HCT116 (cell line): ENCODE results near the gene FADD. TPM values are rescaled to one million over a fixed set of nuclear protein-coding genes. Genes with fewer than 3 reads are reported as not detected.

ENCODE experiments used
- ATAC-seq: fragments of 200-7000 bp; cut with Tn5 transposase; 2 replicates; pipeline ENCODE4 v1.9.1; 2020; ENCODE audit warnings: mild to moderate bottlenecking, moderate library complexity
- BruUV-seq: library from RNA; stranded (reverse); fragments of 400-500 nt; replicated peaks from 2 replicates; lab custom pipeline; 2021; lab: Mats Ljungman, UMichigan
- CTCF ChIA-PET: fragments of 300-600 bp; sonication (Branson Sonifier 250); formaldehyde crosslinking; loops from one replicate; lab custom pipeline; 2021; ENCODE audit warnings: antibody characterized with exemption; lab: Charles Lee
- POLR2A ChIA-PET: fragments of 300-600, 350-600 bp; sonication (Branson Sonifier 250); formaldehyde crosslinking; loops from one replicate; lab custom pipeline; 2021; ENCODE audit warnings: antibody characterized with exemption; lab: Charles Lee
- RAD21 ChIA-PET, 2 experiments: fragments of 300-600 bp; sonication (Branson Sonifier 250); formaldehyde crosslinking; loops; one replicate each; lab custom pipeline; 2023; ENCODE audit warnings: low total read pairs in 2 of 2; ENCODE audit not compliant: uncharacterized antibody in 2 of 2, unreplicated experiment in 2 of 2, low non-redundant PET in 1 of 2; lab: Charles Lee
- DNase-seq: peaks from one replicate; pipeline ENCODE4 v3.0.0-alpha.2; 2010; ENCODE audit warnings: low read depth, low spot score
- H2AFZ ChIP-seq: fragments of 200-600 bp; shearing (Covaris generic), sonication (generic); 2 replicates; pipeline ENCODE4 v1.6.1; 2017; ENCODE audit warnings: low read depth, mixed run types, mixed read lengths, antibody characterized with exemption, low read length; ENCODE audit not compliant: poor library complexity, severe bottlenecking
- H3K27ac ChIP-seq: 2 replicates; pipeline ENCODE4 v1.5.1; 2012; ENCODE audit warnings: low read depth, low read length
- H3K27me3 ChIP-seq: fragments of 200-600 bp; sonication (generic); 2 replicates; pipeline ENCODE4 v1.6.1; 2016; ENCODE audit warnings: mixed run types, low read length, mixed read lengths; ENCODE audit not compliant: insufficient read depth
- H3K36me3 ChIP-seq, 2 experiments: fragments of 200-500 bp in 1 of 2; fragments of 200-600 bp in 1 of 2; sonication (Bioruptor generic) in 1 of 2; sonication (generic) in 1 of 2; 2 replicates each; pipeline versions ENCODE4 v1.5.1 to v1.6.1; 2014 to 2016; ENCODE audit warnings: low read length in 2 of 2, inconsistent platforms in 1 of 2, mixed read lengths in 1 of 2, mixed run types in 1 of 2; ENCODE audit not compliant: insufficient read depth in 2 of 2, control insufficient read depth in 1 of 2
- H3K4me1 ChIP-seq, 2 experiments: fragments of 200-600 bp in 1 of 2; sonication (generic) in 1 of 2; 2 replicates each; pipeline versions ENCODE4 v1.5.1 to v1.6.1; 2012 to 2017; ENCODE audit warnings: low read length in 2 of 2, inconsistent platforms in 1 of 2, mild to moderate bottlenecking in 1 of 2, mixed read lengths in 1 of 2, mixed run types in 1 of 2, moderate library complexity in 1 of 2; ENCODE audit not compliant: insufficient read depth in 2 of 2, control insufficient read depth in 1 of 2
- H3K4me2 ChIP-seq: fragments of 200-600 bp; sonication (generic); 2 replicates; pipeline ENCODE4 v1.6.1; 2017; ENCODE audit warnings: mixed run types, low read length, mixed read lengths
- H3K4me3 ChIP-seq, 2 experiments: fragments of 200-600 bp in 1 of 2; sonication (generic) in 1 of 2; replicated peaks in 1 of 2; 2 replicates each; pipeline ENCODE4 v1.5.1; 2011 to 2016; ENCODE audit warnings: low read length in 2 of 2, control low read depth in 1 of 2, low read depth in 1 of 2, mild to moderate bottlenecking in 1 of 2, mixed read lengths in 1 of 2, mixed run types in 1 of 2
- H3K79me2 ChIP-seq: fragments of 200-600 bp; sonication (generic); 2 replicates; pipeline ENCODE4 v1.6.1; 2017; ENCODE audit warnings: mild to moderate bottlenecking, mixed run types, low read length, moderate library complexity, mixed read lengths; ENCODE audit not compliant: insufficient read depth
- H3K9ac ChIP-seq: fragments of 200-600 bp; sonication (generic); 2 replicates; pipeline ENCODE4 v1.6.1; 2016; ENCODE audit warnings: low read length, mixed read lengths
- H3K9me2 ChIP-seq: fragments of 200-600 bp; sonication (generic), shearing (Covaris generic); 2 replicates; pipeline ENCODE4 v1.6.1; 2017; ENCODE audit warnings: mixed run types, mild to moderate bottlenecking, moderate library complexity; ENCODE audit not compliant: insufficient read depth
- H3K9me3 ChIP-seq, 2 experiments: fragments of 200-500 bp in 1 of 2; fragments of 200-600 bp in 1 of 2; sonication (Bioruptor generic) in 1 of 2; sonication (generic) in 1 of 2; 2 replicates each; pipeline ENCODE4 v1.6.1; 2014 to 2017; ENCODE audit warnings: low read length in 2 of 2, mixed read lengths in 2 of 2, inconsistent platforms in 1 of 2, low read depth in 1 of 2, mild to moderate bottlenecking in 1 of 2, mixed run types in 1 of 2, moderate library complexity in 1 of 2; ENCODE audit not compliant: control insufficient read depth in 1 of 2, insufficient read depth in 1 of 2
- H4K20me1 ChIP-seq: fragments of 200-600 bp; sonication (generic), shearing (Covaris generic); 2 replicates; pipeline ENCODE4 v1.6.1; 2017; ENCODE audit warnings: mixed run types, mild to moderate bottlenecking, moderate library complexity; ENCODE audit not compliant: insufficient read depth
- ATF3 ChIP-seq: IDR thresholded peaks from 2 replicates; pipeline ENCODE4 v1.6.1; 2012
- CTCF ChIP-seq, 3 experiments: fragments of 200-600 bp in 1 of 3; sonication (generic) in 1 of 3; IDR thresholded peaks in 2 of 3; conservative IDR thresholded peaks in 1 of 3; 2 replicates each; pipeline ENCODE4 v1.5.1; 2012 to 2017; ENCODE audit warnings: low read depth in 2 of 3, low read length in 2 of 3, antibody characterized with exemption in 1 of 3, borderline replicate concordance in 1 of 3, control low read depth in 1 of 3, mild to moderate bottlenecking in 1 of 3, mixed read lengths in 1 of 3, mixed run types in 1 of 3, moderate library complexity in 1 of 3; ENCODE audit not compliant: insufficient read depth in 1 of 3
- ELF1 ChIP-seq: IDR thresholded peaks from 2 replicates; pipeline ENCODE4 v1.6.1; 2012; ENCODE audit warnings: low read depth, borderline replicate concordance
- EZH2phosphoT487 ChIP-seq: fragments of 200-600 bp; IDR thresholded peaks from 2 replicates; pipeline ENCODE4 v1.6.1; 2018; ENCODE audit warnings: antibody characterized with exemption, borderline replicate concordance
- FOSL1 ChIP-seq: IDR thresholded peaks from 2 replicates; pipeline ENCODE4 v1.6.1; 2012; ENCODE audit warnings: low read depth
- POLR2A ChIP-seq: IDR thresholded peaks from 2 replicates; pipeline ENCODE4 v1.7.0; 2011; ENCODE audit warnings: borderline replicate concordance; ENCODE audit not compliant: insufficient read depth, insufficient read length; ENCODE audit errors: extremely low read depth
- POLR2AphosphoS5 ChIP-seq: IDR thresholded peaks from 2 replicates; pipeline ENCODE4 v1.6.1; 2011; ENCODE audit warnings: mild to moderate bottlenecking, low read depth, low read length, moderate library complexity
- RAD21 ChIP-seq: IDR thresholded peaks from 2 replicates; pipeline ENCODE4 v1.6.1; 2012; ENCODE audit warnings: low read depth, mild to moderate bottlenecking
- SIN3A ChIP-seq: IDR thresholded peaks from 2 replicates; pipeline ENCODE4 v1.6.1; 2012; ENCODE audit warnings: low read depth
- SP1 ChIP-seq: IDR thresholded peaks from 2 replicates; pipeline ENCODE4 v1.6.1; 2012; ENCODE audit warnings: low read depth
- TCF7L2 ChIP-seq: IDR thresholded peaks from 2 replicates; pipeline ENCODE4 v1.7.0; 2011; ENCODE audit warnings: borderline replicate concordance, inconsistent platforms; ENCODE audit not compliant: insufficient read depth, insufficient read length; ENCODE audit errors: extremely low read depth
- YY1 ChIP-seq: IDR thresholded peaks from 2 replicates; pipeline ENCODE4 v1.6.1; 2011; ENCODE audit warnings: low read length, low read depth, moderate library complexity, mild to moderate bottlenecking; ENCODE audit not compliant: insufficient replicate concordance; ENCODE audit errors: extremely low read depth
- ZFX ChIP-seq: fragments of 450-650 bp; IDR thresholded peaks from 2 replicates; pipeline ENCODE4 v1.6.1; 2017
- ZNF274 ChIP-seq: fragments of 200-500 bp; sonication (Bioruptor generic); IDR thresholded peaks from 2 replicates; pipeline ENCODE4 v1.6.1; 2014; ENCODE audit warnings: mild to moderate bottlenecking, low read depth, low read length, inconsistent platforms
- intact Hi-C: fragments of 100-400 bp; cut with micrococcal nuclease; formaldehyde crosslinking; loops from 2 replicates; pipeline ENCODE4 v1.10.0; 2022
- total RNA-seq: library from RNA; stranded (reverse); gene quantifications from one replicate; pipeline ENCODE4 v1.2.1, GENCODE V29; 2021; ENCODE audit not compliant: unreplicated experiment
- TF ChIP-seq, protein P1 (sequence below): IDR thresholded peaks from 2 replicates; pipeline ENCODE4 v1.6.1; 2011; ENCODE audit warnings: mild to moderate bottlenecking, low read length, moderate library complexity; ENCODE audit not compliant: insufficient replicate concordance; ENCODE audit errors: extremely low read depth

Gene FADD
- total RNA-seq, 1 experiment from 2014 or later, result 26.7 TPM

- intact Hi-C loops, result no loop called here
- peak overlapping the region; percentile 7; the same call in 1 of the 2 replicates for H3K4me2 ChIP-seq
- ChIA-PET RAD21 (no interaction called here), POLR2A (no interaction called here), CTCF (no interaction called here)
- no peak for ATAC-seq
- H3K36me3 ChIP-seq, result no peaks in the 10 kb centered on the region
- no peaks in the 10 kb centered on the region for H4K20me1 ChIP-seq
- peaks cover 0 to 23% of the 10 kb centered on the region in 2 experiments; a peak in 2 of 4 replicates for H3K4me1 ChIP-seq
- H3K27me3 ChIP-seq, result no peaks in the 10 kb centered on the region
- no peak overlapping the region for H3K4me3 ChIP-seq
- DNase-seq, result no peak
- no peak overlapping the region for H2AFZ ChIP-seq
- H3K79me2 ChIP-seq, result no peaks in the 10 kb centered on the region
- no TSS peak for BruUV-seq
- TF ChIP-seq EZH2phosphoT487 (no peak), ZNF274 (no peak), SP1 (no peak), POLR2AphosphoS5 (no peak), ELF1 (no peak)
- H3K27ac ChIP-seq, result no peak overlapping the region
- no peaks in the 10 kb centered on the region for H3K9me2 ChIP-seq
- H3K9ac ChIP-seq, result no peak overlapping the region
- no peaks in the 10 kb centered on the region for H3K9me3 ChIP-seq
Measured at GRCh38 chr11:70247042-70247709, 44.1 kb downstream of the FADD start.

DNA sequence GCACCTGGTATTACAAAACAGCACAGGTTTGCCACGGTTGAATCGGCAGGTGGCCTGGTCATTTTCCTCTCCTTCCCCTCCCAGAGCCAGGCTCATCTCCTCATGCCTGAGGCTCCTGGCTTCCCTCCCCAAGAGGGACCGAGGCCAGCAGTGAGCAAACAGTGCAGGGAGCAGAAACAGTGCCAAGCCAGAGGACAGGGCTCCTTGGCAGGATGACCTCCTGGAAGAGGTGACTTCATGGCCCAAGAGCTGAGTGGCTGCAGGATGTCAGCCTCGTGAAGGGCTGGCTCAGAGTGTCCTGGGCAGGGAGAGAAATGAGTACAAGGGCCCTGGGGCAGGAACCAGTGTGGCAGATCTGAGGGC lies 44.6 kb downstream of the FADD start:
- H3K4me3 ChIP-seq, result no peak overlapping the region
- no peaks in the 10 kb centered on the region for H3K9me2 ChIP-seq
- ChIA-PET RAD21 (no interaction called here), POLR2A (no interaction called here), CTCF (no interaction called here)
- H3K27ac ChIP-seq, result no peak overlapping the region
- H3K9ac ChIP-seq, result no peak overlapping the region
- no peak for TF ChIP-seq TCF7L2
- no peak for TF ChIP-seq CTCF (IDR thresholded peaks at IDR 0.05 in 2 of 3, conservative IDR thresholded peaks at IDR 0.05 in 1 of 3; ENCODE audit: borderline replicate concordance in 1 of 3, insufficient read depth in 1 of 3, low read depth in 2 of 3, low read length in 2 of 3)
- no peak for TF ChIP-seq RAD21
- no peak for TF ChIP-seq FOSL1
- TF ChIP-seq POLR2AphosphoS5, result no peak
- no peak for TF ChIP-seq ZFX
- no peak for TF ChIP-seq POLR2A
- TF ChIP-seq ELF1, result no peak
- TF ChIP-seq ZNF274, result no peak
- TF ChIP-seq SIN3A, result no peak
- TF ChIP-seq ATF3, result no peak
- TF ChIP-seq, protein P1, sequence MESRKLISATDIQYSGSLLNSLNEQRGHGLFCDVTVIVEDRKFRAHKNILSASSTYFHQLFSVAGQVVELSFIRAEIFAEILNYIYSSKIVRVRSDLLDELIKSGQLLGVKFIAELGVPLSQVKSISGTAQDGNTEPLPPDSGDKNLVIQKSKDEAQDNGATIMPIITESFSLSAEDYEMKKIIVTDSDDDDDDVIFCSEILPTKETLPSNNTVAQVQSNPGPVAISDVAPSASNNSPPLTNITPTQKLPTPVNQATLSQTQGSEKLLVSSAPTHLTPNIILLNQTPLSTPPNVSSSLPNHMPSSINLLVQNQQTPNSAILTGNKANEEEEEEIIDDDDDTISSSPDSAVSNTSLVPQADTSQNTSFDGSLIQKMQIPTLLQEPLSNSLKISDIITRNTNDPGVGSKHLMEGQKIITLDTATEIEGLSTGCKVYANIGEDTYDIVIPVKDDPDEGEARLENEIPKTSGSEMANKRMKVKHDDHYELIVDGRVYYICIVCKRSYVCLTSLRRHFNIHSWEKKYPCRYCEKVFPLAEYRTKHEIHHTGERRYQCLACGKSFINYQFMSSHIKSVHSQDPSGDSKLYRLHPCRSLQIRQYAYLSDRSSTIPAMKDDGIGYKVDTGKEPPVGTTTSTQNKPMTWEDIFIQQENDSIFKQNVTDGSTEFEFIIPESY, result no peak
- TF ChIP-seq YY1, result no peak
- H3K4me2 ChIP-seq, result peak overlapping the region; percentile 7; the same call in 1 of the 2 replicates
- intact Hi-C loops, result no loop called here
- no peaks in the 10 kb centered on the region for H3K9me3 ChIP-seq
- H3K4me1 ChIP-seq, result peaks cover 0 to 23% of the 10 kb centered on the region in 2 experiments; a peak in 2 of 4 replicates
- H3K36me3 ChIP-seq, result no peaks in the 10 kb centered on the region
- ATAC-seq (no peak), DNase-seq (no peak)
- H3K79me2 ChIP-seq, result no peaks in the 10 kb centered on the region
- no TSS peak for BruUV-seq
- no peaks in the 10 kb centered on the region for H3K27me3 ChIP-seq
- H4K20me1 ChIP-seq, result no peaks in the 10 kb centered on the region
- H2AFZ ChIP-seq, result no peak overlapping the region
